Measurements from ENCODE around the gene LOXHD1. TPM values are rescaled to one million over a fixed set of nuclear protein-coding genes. Genes with fewer than 3 reads are reported as not detected.

Gene LOXHD1
- total RNA-seq, 2 experiments from 2014 or later: not detected

- Histone ChIP-seq H3K4me1 (ENCODE audit: insufficient read depth, low read length) (no peaks in the 10 kb centered on the region), H3K9me3 (ENCODE audit: control insufficient read depth in 1 of 2, insufficient read depth in 1 of 2, low read length in 2 of 2) (no peaks in the 10 kb centered on the region), H3K36me3 (ENCODE audit: insufficient read depth, low read length) (no peaks in the 10 kb centered on the region), H3K4me3 (ENCODE audit: low read length) (no peak overlapping the region), H3K27ac (ENCODE audit: low read depth in 1 of 2, low read length in 2 of 2) (no peak overlapping the region), H3K27me3 (ENCODE audit: control insufficient read depth in 1 of 2, insufficient read depth in 2 of 2, low read length in 2 of 2) (no peaks in the 10 kb centered on the region)
- Mint-ChIP-seq H3K27me3 (no peaks in the 10 kb centered on the region), H3K4me3 (no peak overlapping the region), H3K9me3 (no peaks in the 10 kb centered on the region), H3K27ac (no peak overlapping the region), H3K4me1 (ENCODE audit: low read depth) (no peaks in the 10 kb centered on the region), H3K36me3 (ENCODE audit: low read depth) (no peaks in the 10 kb centered on the region)
- ChIA-PET POLR2A (no interaction called here), CTCF (no interaction called here)
- no peak for ATAC-seq (ENCODE audit: poor library complexity)
- TF ChIP-seq, protein P1, sequence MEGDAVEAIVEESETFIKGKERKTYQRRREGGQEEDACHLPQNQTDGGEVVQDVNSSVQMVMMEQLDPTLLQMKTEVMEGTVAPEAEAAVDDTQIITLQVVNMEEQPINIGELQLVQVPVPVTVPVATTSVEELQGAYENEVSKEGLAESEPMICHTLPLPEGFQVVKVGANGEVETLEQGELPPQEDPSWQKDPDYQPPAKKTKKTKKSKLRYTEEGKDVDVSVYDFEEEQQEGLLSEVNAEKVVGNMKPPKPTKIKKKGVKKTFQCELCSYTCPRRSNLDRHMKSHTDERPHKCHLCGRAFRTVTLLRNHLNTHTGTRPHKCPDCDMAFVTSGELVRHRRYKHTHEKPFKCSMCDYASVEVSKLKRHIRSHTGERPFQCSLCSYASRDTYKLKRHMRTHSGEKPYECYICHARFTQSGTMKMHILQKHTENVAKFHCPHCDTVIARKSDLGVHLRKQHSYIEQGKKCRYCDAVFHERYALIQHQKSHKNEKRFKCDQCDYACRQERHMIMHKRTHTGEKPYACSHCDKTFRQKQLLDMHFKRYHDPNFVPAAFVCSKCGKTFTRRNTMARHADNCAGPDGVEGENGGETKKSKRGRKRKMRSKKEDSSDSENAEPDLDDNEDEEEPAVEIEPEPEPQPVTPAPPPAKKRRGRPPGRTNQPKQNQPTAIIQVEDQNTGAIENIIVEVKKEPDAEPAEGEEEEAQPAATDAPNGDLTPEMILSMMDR (IDR thresholded peaks at IDR 0.05): no peak
- no peak for DNase-seq
- intact Hi-C loops (cut with DNase I, micrococcal nuclease): no loop called here
Observed at GRCh38 chr18:46439037-46439436, 218.0 kb downstream of the LOXHD1 start.

GRCh38 chr18:46437061-46437460 lies 220.0 kb downstream of the LOXHD1 start:
- H3K36me3 Mint-ChIP-seq (ENCODE audit: low read depth): no peaks in the 10 kb centered on the region
- ChIA-PET POLR2A (no interaction called here), CTCF (no interaction called here)
- no peaks in the 10 kb centered on the region for H3K4me1 Mint-ChIP-seq (ENCODE audit: low read depth)
- TF ChIP-seq, protein P1 (IDR thresholded peaks at IDR 0.05): no peak
- H3K4me3 Mint-ChIP-seq: no peak overlapping the region
- Histone ChIP-seq H3K27ac (ENCODE audit: low read depth in 1 of 2, low read length in 2 of 2) (no peak overlapping the region), H3K9me3 (ENCODE audit: control insufficient read depth in 1 of 2, insufficient read depth in 1 of 2, low read length in 2 of 2) (peaks cover 0 to 4% of the 10 kb centered on the region in 2 experiments), H3K27me3 (ENCODE audit: control insufficient read depth in 1 of 2, insufficient read depth in 2 of 2, low read length in 2 of 2) (no peaks in the 10 kb centered on the region), H3K4me1 (ENCODE audit: insufficient read depth, low read length) (no peaks in the 10 kb centered on the region), H3K4me3 (ENCODE audit: low read length) (no peak overlapping the region), H3K36me3 (ENCODE audit: insufficient read depth, low read length) (no peaks in the 10 kb centered on the region)
- H3K27ac Mint-ChIP-seq: no peak overlapping the region
- intact Hi-C loops (cut with DNase I, micrococcal nuclease): no loop called here
- DNase-seq (no peak), ATAC-seq (ENCODE audit: poor library complexity) (no peak)
- peaks cover under 1% of the 10 kb centered on the region for H3K27me3 Mint-ChIP-seq
- no peaks in the 10 kb centered on the region for H3K9me3 Mint-ChIP-seq

GRCh38 chr18:46436621-46437020 lies 220.4 kb downstream of the LOXHD1 start:
- intact Hi-C loops (cut with DNase I, micrococcal nuclease): no loop called here
- CTCF ChIA-PET: no interaction called here
- Histone ChIP-seq H3K27ac (ENCODE audit: low read depth in 1 of 2, low read length in 2 of 2) (no peak overlapping the region), H3K4me3 (ENCODE audit: low read length) (no peak overlapping the region), H3K9me3 (ENCODE audit: control insufficient read depth in 1 of 2, insufficient read depth in 1 of 2, low read length in 2 of 2) (peaks cover 0 to 4% of the 10 kb centered on the region in 2 experiments), H3K4me1 (ENCODE audit: insufficient read depth, low read length) (no peaks in the 10 kb centered on the region), H3K27me3 (ENCODE audit: control insufficient read depth in 1 of 2, insufficient read depth in 2 of 2, low read length in 2 of 2) (no peaks in the 10 kb centered on the region), H3K36me3 (ENCODE audit: insufficient read depth, low read length) (no peaks in the 10 kb centered on the region)
- TF ChIP-seq, protein P1 (IDR thresholded peaks at IDR 0.05): no peak
- no peak overlapping the region for H3K27ac Mint-ChIP-seq
- ATAC-seq (ENCODE audit: poor library complexity) (no peak), DNase-seq (no peak)
- H3K4me1 Mint-ChIP-seq (ENCODE audit: low read depth): no peaks in the 10 kb centered on the region
- no peaks in the 10 kb centered on the region for H3K9me3 Mint-ChIP-seq
- no peaks in the 10 kb centered on the region for H3K36me3 Mint-ChIP-seq (ENCODE audit: low read depth)
- no peak overlapping the region for H3K4me3 Mint-ChIP-seq
- peaks cover 5% of the 10 kb centered on the region for H3K27me3 Mint-ChIP-seq
- POLR2A ChIA-PET: no interaction called here
